ENCODE measurements around the gene APP.
"Not testable (repeated sequence)": the region's sequence is repeated elsewhere in the genome, so short reads cannot be mapped to it uniquely, and the experiment has no call there.

DNA sequence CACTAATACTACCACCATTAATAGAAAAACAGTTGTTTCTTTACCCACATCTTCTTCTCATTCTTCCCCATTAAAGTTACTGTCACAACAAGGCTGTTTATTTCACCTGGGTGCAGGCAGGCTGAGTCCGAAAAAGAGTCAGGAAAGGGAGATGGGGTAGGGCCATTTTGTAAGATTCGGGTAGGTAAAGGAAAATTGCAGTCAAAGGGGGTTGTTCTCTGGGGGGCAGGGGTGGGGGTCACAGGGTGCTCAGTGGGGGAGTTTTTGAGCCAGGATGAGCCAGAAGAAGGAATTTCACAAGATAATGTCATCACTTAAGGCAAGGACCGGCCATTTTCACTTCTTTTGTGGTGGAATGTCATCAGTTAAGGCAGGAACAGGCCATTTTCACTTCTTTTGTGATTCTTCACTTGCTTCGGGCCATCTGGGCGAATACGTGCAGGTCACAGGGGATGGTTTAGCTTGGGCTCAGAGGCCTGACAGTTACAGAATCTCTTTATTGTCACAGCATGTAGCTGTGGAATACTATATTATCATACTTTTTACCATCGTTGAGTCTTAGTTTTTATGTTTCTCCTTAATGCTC lies 89.3 kb downstream of the APP start:
- TF ChIP-seq POLR2A (IDR thresholded peaks at IDR 0.05), result not testable (repeated sequence)
- TF ChIP-seq, protein P1, sequence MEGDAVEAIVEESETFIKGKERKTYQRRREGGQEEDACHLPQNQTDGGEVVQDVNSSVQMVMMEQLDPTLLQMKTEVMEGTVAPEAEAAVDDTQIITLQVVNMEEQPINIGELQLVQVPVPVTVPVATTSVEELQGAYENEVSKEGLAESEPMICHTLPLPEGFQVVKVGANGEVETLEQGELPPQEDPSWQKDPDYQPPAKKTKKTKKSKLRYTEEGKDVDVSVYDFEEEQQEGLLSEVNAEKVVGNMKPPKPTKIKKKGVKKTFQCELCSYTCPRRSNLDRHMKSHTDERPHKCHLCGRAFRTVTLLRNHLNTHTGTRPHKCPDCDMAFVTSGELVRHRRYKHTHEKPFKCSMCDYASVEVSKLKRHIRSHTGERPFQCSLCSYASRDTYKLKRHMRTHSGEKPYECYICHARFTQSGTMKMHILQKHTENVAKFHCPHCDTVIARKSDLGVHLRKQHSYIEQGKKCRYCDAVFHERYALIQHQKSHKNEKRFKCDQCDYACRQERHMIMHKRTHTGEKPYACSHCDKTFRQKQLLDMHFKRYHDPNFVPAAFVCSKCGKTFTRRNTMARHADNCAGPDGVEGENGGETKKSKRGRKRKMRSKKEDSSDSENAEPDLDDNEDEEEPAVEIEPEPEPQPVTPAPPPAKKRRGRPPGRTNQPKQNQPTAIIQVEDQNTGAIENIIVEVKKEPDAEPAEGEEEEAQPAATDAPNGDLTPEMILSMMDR (IDR thresholded peaks at IDR 0.05), result not testable (repeated sequence)
